Retinal pigment epithelial cell (primary cell): Measurements from ENCODE around the gene DCC.

ENCODE experiments used
- DNase-seq: peaks from one replicate; pipeline ENCODE4 v3.0.0-alpha.2; 2010; ENCODE audit warnings: low read depth
- H3K4me3 ChIP-seq: 2 replicates; pipeline ENCODE4 v1.5.1; 2011; ENCODE audit warnings: mild to moderate bottlenecking, low read length, control low read depth, moderate library complexity
- CTCF ChIP-seq: conservative IDR thresholded peaks from 2 replicates; pipeline ENCODE4 v1.5.1; 2011; ENCODE audit warnings: low read depth, low read length, control low read depth, inconsistent platforms

DCC gene

GRCh38 chr18:52518086-52518485, 178.1 kb downstream of the DCC start:
- no peak for DNase-seq
- H3K4me3 ChIP-seq: no peak overlapping the region

GRCh38 chr18:52519021-52519420, 179.0 kb downstream of the DCC start:
- H3K4me3 ChIP-seq: no peak overlapping the region
- no peak for TF ChIP-seq CTCF

More at GRCh38 chr18:52518086-52518485, 178.1 kb downstream of the DCC start:
- TF ChIP-seq CTCF: no peak

GRCh38 chr18:52523566-52523965, 183.6 kb downstream of the DCC start:
- H3K4me3 ChIP-seq: no peak overlapping the region
- DNase-seq: no peak
- no peak for TF ChIP-seq CTCF

More at GRCh38 chr18:52519021-52519420, 179.0 kb downstream of the DCC start:
- no peak for DNase-seq

GRCh38 chr18:52531836-52532235, 191.8 kb downstream of the DCC start:
- H3K4me3 ChIP-seq: no peak overlapping the region
- DNase-seq: no peak
- TF ChIP-seq CTCF: no peak

GRCh38 chr18:52536039-52536438, 196.0 kb downstream of the DCC start:
- no peak overlapping the region for H3K4me3 ChIP-seq
- no peak for TF ChIP-seq CTCF
- DNase-seq: no peak

GRCh38 chr18:52537261-52537660, 197.3 kb downstream of the DCC start:
- DNase-seq: no peak
- no peak overlapping the region for H3K4me3 ChIP-seq
- TF ChIP-seq CTCF: no peak

- no peak for DNase-seq
- TF ChIP-seq CTCF: no peak
- H3K4me3 ChIP-seq: no peak overlapping the region
These were observed 201.1 kb downstream of the DCC start for GRCh38 chr18:52541056-52541455.
